Stromal cell of bone marrow (primary cell): Measurements from ENCODE around the gene IRAK1.
"Not testable (repeated sequence)": the region's sequence is repeated elsewhere in the genome, so short reads cannot be mapped to it uniquely, and the experiment has no call there.

Experiments
- DNase-seq: peaks from one replicate; pipeline ENCODE4 v3.0.0-alpha.2; 2012; ENCODE audit warnings: low read depth

IRAK1 gene

DNA sequence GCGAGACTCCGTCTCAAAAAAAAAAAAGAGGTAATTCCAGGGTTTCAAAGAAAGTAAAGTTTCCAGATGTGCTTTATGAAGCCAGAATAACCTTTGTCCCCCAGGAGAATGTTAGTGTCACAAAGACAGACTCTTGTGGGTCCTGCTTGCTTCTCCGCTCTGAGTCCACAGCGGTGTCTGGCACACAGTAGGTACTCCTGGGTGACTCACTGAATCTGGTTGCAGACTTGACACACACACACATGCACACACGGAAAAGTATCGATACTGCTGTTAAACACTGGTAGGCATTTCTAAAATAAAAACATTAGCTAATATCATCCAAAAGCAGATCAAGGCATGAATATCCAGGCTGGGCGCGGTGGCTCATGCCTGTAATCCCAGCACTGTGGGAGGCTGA is 24.2 kb downstream of the IRAK1 start:
- no peak for DNase-seq

DNA sequence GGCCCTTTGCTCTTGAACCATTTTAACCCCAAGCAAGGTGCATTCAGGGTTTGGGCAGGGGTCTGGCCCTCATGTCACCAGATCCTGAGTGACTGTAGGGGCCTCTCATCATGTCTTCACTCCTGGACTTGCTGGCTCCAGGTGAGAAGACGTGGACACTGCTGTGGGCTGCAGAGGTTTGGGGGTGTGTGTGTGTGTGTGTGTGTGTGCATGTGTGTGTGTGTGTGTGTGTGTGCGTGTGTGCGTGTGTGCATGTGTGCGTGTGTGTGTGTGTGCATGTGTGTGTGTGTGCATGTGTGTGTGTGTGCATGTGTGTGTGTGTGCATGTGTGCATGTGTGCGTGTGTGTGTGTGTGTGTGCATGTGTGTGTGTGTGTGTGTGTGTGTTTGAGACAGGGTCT is 25.3 kb downstream of the IRAK1 start:
- DNase-seq: not testable (repeated sequence)

DNA sequence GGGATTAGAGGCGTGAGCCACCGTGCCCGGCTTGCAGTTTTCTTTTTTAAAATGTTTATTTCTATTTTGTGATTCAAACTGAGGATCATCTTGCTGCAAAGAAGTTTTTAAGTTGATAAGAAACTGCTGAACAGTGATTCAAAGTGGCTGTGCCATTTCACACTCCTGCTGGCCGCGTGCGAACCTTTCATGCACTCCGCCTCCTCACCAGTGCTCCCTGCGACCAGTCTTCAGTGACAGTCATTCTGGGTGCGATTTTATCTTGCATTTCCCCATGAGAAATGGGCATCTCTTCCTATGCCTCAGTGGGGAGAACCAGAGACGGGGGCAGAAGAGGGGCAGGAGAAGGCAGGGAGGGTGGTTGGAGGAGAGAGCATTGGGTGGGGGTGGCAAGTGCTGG is 25.7 kb downstream of the IRAK1 start:
- no peak for DNase-seq

DNA sequence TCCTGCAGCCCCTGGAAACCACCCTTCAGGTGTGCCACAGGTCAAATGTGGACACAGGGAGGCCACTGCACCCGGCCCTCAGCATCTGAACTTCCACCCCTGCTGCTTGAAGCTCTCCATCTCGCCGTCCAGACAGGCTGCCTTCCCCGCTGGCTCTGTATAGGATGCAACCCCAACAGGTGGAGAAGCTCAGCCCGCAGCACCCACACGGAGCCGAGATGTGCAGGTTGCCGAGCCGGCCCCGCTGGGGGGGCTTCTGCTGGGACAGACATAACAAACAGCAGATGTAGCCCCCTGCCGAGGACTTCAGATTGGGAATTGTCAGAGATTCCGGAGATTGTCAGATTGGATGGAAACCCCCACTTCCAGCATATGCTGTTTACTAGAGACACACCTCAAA is 26.6 kb downstream of the IRAK1 start:
- no peak for DNase-seq

DNA sequence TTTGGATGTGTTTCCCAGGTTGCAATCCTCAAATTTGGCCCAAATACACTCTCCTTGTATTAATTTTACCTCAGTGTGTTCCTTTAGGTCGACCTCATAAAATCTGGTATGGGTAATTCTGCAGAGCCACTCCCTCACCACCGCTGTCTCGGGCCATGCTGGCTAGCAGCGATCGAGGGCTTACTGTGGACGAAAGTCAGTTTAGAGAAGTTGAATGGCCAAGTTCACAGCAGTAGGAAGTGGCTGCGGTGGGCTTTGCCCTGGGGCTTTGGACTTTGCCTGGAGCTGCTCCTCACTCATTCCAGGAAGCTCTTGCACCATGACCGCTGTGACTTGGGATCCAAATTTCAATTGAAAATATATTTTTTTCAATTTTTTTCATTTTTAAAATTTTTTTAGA is 27.5 kb downstream of the IRAK1 start:
- no peak for DNase-seq

DNA sequence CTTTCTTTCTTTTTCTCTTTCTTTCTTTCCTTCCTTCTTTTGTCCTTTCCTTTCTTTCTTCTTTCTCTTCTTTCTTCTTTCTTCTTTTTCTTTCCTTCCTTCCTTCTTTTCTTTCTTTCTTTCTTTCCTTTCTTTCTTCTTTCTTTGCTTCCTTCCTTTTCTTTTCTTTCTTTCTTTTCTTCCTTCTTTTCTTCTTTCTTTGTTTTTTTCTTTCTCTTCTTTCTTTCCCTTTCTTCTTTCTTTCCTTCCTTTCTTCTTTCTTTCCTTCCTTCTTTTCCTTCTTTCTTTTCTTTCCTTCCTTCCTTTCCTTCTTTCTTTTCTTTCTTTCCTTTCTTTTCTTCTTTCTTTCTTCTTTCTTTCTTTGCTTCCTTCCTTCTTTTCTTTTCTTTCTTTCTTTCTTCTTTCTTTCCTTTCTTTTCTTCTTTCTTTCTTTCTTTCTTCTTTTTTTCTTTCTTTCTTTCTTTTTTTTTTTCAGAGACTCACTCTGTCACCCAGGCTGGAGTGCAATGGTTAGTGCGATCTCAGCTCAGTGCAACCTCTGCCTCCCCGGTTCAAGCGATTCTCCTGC is 28.6 kb downstream of the IRAK1 start:
- no peak for DNase-seq

DNA sequence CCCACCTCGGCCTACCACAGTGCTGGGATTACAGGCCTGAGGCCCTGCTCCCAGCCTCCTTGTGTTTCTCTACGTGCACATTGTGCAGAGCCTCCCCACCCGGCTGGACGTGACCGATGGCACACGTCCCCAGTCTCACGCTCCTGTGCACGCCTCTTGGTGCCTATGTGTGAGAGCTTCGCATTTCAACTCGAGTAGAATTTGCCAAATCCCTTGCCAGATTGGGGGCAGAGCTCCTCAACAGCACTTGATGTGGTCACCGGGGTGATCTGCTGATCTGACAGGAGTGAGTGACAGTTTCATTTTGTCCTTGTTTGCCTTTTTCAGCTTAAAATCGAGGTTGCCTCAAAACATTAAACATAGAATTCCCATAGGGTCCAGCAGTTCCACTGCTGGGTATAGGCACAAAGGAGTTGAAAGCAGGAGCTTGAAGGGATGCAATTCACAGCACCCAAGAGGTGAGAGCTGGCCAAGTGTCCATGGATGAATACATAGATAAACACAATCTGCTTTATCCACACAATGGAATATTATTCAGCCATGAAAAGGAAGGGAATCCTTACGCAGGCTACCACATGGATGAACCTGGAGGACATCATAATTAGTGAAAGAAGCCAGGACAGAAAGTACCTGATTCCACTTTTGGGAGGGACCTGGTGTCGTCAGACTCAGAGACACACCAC is 29.6 kb downstream of the IRAK1 start:
- DNase-seq: no peak

DNA sequence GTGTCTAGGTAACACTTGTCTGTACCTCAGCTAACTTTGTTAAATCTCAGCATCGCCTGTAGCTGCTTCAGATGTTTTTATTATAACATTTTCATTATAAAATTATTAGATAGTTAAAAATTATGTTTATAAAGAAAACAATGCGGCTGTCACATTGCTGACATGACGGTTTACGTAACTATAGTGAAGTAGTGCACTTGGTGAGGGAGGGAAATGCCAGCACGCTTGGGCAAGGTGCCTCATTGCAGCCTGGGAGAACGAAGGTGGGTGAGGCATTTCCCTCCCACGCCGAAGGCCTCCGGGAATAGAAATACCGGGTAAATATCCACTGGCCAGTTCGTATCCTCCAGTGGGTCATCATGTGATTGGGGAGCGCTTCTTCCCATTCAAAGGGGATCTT is 31.2 kb downstream of the IRAK1 start:
- no peak for DNase-seq

DNA sequence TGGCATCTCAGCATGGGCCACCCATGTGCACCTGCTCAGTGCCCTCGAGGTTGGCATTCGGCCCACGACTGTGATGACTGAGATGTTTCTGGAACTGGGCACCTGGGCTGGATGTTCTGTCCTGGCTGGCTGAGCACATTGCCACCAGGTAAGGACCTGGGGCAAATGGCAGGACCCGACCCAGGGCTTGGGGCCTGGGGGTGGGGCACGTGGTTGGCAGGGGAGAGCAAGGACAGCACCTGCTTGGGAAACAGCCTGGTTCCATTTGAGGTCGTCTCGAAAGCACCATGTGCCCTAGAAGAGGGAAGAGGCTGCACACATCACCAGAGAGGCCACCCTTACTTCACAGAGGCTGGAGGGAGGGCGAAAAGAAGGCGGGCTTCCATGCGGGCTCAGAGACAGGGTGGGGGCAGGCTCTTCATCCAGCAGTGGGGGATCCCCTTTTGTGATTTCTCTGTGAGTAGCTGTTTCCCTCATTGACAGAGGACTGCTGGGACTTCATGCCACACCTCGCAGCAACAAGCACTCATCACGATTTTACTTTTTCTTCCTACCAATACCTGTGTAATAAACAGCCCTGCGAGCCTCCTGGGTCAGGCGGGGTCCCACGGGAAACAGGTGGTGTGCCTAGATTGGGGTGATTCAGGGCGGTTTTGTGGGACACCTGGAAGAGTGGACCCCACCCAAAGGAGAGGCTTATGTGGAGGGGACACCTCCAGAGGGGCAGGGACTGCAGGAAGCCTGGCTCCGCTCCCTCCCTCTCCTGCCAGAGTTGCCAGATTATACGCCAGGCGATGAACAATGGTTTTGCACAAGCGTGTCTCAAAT is 35.1 kb downstream of the IRAK1 start:
- no peak for DNase-seq

DNA sequence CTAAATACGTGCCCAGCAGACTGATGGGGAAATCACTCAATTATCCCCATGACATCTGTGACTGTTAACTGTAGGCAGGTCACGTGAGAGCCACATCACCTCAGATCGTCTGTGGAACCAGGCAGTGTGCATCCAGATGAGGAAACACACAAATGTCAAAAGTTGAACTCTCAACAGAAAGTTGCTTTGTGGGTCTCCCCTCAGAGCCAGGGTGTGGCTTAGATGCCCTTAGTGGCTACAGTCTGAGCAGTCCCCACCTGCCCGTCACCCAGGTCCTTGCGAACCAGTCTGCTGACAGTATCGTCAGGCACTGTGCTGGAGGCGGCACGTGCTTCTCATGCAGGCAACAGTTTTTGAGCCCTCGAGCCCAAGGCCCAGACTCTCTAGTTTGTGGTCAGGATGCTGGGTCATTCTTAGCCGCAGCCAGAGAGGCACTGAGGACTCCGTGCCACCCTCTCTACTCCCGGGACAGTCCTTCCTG is 36.3 kb downstream of the IRAK1 start:
- DNase-seq: no peak

DNA sequence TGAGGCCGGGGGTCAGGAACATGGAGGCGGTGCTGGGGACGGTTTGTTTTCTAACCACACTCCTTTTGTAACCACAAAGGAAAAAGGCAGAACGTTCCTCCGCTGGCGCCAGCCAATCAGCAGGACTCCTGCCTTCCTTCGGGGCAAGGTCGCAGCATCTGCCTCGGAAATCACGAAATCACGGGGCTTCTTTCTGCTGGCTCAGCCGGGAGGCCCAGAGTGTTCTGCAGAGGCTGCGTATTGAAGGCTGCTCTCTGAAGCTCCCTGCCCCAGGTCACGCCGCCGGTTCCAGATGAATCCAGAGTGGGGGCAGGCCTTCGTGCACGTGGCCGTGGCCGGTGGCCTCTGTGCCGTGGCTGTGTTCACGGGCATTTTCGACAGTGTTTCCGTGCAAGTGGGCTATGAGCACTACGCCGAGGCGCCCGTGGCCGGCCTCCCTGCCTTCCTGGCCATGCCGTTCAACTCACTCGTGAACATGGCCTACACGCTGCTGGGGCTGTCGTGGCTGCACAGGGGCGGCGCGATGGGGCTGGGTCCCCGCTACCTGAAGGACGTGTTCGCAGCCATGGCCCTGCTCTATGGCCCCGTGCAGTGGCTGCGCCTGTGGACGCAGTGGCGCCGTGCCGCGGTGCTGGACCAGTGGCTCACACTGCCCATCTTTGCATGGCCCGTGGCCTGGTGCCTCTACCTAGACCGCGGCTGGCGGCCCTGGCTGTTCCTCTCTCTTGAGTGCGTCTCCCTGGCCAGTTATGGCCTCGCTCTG is 37.8 kb downstream of the IRAK1 start:
- DNase-seq: no peak

DNA sequence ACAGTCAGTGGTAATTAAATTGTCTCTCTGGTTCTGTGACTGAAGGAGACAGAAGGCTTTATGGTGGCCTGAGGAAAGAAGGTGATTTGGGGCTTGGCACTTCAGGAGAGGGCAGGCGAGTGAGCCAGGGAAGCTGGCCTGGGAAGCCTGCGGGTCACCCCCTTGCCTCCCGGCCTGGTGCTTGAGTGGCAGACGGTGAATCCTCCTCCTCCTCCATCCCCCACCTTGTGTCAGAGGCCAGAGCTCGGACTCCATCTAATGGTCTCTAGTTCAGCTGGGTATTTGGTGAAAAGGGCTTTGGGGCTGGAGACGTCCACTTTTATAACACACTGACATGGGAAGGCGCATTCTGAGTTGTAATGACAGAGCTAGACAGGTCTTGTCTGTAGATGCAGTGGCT is 38.5 kb downstream of the IRAK1 start:
- no peak for DNase-seq

DNA sequence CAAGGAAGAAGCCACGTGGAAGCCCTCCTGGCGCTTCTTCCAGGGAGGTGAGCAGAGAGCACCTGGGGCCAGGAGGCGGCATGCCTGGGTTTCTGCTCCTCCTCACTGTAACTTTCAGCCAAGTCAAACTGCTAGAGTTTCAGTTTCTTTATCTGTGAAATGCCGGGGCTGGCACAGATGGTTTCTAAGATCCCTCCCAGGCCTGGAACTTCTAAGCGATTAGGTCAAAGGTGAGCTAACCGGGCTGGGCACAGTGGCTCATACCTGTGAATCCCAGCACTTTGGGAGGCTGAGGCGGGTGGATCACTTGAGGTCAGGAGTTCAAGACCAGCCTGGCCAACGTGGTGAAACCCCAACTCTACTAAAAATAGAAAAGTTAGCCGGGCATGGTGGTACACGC is 39.3 kb downstream of the IRAK1 start:
- not testable (repeated sequence) for DNase-seq

DNA sequence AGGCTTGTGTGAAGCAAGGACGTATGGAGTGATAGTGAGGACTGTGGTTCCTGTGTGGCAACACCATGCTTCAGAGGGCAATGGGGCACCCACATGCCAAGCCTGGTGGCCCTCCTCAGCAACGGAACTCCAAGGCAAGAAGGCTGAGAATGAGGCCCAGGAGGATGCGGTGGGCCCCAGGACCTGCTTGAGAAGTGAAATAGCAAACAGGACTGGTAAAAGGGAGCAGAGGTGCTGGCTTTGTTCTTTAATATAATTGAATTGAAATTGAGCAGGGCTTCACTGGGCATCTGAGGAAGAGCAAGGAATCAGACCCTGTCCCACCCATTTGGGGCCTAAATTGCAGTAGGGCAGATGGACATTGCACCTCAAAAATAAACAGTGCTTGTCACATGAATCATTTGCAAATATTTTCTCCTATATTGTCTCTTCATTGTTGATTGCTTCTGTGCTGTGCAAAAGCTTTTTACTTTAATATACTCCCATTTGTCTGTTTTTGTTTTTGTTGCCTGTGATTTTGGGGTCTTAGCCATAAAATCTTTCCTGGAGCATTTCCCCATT is 44.9 kb downstream of the IRAK1 start:
- no peak for DNase-seq

DNA sequence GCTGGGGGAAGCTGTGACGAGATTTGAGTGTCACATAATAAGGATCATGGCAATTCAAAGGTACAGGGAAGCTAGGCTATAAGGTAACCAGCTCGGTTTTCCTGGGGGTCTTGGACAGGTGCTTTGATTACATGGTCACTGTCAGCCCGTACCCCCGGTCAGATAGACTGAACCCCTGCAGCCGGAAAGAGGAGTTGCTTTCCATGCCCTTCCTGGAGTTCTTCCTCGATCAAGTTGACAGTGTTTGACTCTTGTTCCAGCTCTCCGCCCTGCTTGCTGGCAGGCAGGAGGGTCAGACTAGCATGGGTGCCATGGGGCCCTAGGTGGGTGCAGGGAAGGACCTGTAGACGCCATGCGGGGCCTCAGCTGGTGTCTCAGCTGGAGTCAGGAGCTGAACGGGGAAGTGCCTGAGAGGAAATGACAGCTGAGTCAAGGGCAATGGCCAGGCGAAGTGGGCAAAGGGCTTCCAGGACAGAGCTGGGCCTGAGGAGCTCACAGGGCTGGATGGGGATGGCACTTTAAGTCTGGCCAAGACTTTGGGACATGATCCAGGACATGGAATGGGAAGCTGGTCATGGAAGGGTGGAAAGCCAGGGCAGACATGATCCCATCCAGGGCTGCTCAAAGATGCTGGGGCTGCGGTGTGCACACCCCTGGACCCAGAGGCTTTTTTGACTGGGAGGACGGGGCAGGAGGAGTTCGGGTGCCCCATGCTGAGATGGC is 45.5 kb downstream of the IRAK1 start:
- no peak for DNase-seq

DNA sequence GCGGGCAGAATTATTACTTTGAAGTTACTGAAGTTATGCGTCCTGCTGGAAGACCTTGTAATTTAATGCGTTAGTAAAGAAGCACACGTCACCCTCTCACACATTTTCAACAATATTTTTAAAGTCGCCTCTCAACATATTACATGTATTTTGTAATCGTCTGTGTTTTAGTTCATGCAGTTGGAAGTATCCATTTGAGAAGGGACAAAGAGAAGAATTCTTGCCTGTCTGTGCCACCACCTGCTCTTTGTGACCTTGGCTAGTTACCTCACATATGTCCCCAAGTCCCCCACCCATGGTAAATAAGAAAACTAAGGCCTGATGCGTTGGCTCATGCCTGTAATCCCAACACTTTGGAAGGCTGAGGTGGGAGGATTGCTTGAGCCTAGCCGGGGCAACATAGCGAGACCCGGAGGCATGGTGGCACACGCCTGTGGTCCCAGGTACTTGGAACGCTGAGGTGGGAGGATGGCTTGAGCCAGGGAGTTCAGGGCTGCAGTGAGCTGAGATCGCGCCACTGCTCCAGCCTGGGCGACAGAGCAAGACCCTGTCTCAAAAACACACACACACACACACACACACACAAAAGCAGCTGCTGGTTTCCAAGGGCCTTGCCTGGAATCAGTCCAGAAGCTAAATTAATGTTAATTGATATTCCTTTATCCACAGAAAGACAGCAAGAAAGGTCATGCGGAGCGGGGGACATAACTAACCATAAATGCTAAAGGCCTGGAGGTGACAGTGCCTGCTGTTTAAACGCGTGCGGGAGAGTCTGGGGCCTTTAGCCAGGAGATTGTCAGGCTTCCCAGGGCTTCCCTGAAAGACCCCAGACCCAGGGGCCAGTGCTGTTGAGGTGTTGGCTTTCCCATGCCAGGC is 46.3 kb downstream of the IRAK1 start:
- DNase-seq: peak; percentile 9

DNA sequence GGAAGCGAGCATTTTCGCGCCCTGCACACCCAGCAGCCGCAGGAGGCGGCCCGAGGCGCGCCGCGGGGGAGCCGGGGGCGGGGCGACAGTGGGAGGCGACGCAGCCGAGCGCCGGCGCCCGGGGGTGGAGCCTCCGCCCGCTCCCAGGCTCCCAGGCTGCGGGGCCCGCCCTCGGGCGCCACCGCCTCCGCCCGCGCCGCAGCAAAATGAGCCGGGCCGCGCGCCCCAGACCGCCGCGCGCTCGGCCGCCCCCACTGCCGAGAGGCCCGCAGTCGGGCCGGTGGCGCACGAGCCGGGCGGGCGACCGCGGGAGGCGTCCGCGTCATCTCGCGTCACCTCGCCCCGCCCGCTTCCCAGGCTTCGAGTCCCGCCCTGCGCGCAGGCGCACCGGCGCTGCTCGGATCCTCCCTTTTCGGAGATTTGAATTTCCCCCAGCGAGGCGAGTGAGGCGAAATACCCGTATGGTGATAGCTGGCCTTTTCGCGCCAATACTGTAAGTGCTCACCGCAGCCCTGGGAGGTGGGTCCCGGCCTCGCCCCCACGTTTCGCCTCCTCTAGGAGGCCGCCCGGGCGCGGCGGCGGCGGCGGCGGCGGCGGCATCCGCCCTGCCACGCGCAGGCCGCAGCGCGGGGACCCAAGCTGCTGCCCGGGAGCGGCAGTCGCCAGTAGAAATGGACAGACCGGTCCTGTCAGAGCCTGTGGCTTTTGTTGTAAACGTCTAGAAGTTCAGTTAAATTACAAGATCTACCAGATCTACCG is 47.2 kb downstream of the IRAK1 start, which contains the start of gene TMEM187:
Gene TMEM187 (plus strand): TSS at position 387 of the 759 bp plus-strand sequence. CDS start 9,309 bp downstream, outside the sequence.
- DNase-seq: peak; percentile 73

DNA sequence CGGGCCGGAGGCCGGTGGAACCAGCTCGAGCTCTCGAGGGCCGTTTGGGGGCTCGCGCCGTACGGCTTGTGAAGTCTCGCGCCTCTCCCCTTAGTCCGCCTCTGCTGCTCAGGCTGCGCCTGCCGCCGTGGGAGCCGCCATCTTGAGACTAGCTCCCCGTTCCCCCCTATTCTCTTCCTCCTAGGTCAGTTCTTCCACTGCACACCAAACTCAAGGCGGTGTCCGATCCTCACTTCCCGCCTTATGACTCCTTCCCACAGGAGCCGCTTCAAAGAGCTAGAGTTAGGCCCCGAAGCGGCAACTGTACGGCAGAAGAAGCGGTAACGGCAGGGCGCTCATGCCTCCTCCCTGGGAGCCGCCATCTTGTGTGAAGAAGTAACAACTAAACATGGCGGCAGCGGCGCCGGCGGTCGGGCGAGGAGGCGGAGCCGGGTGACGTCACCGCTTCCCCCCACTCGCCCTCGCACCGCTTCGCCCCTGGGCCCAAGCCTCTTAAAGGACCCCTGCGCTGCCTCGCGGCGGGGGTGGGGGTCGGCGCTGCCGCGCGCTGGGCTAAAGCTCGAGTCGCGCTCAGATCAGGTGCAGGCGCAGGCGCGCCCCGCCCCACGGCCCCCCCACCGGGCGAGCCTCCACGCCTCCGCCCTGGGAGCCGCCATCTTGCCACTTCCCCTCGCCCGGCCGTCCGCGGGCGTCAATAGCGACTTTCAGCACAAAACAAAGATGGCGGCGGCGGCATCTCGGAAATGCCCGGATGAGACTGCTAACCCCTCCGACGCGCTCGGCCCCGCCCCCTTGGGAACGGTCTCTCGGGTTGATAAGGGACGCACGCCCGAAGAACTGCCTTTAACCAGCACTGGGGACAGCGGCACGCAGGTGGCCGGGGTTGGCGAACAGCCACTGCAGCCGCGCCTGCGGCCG is 48.0 kb downstream of the IRAK1 start, which contains the start of gene HCFC1:
Gene HCFC1 (minus strand): TSS at position 369 of the 918 bp plus-strand sequence. CDS start 978 bp downstream, outside the sequence.
- peak; percentile 72 for DNase-seq
